Prostate gland (tissue), 2 donors: ENCODE results near the gene MRPL34. TPM values are rescaled to one million over a fixed set of nuclear protein-coding genes. Genes with fewer than 3 reads are reported as not detected.
A peak's percentile ranks its signal among the peaks of the same experiment; 100 is the strongest.

Experiments
- DNase-seq: peaks from one replicate; pipeline ENCODE4 v3.0.0-alpha.2; 2019; ENCODE audit warnings: low spot score
- H3K27ac ChIP-seq, 2 donors: fragments of 200-600 bp; sonication (generic); 2 replicates each; pipeline ENCODE4 v1.5.1; 2017 to 2019
- H3K27me3 ChIP-seq: fragments of 200-600 bp; sonication (generic); replicated peaks from 2 replicates; pipeline ENCODE4 v1.5.1; 2019; ENCODE audit not compliant: insufficient read depth
- H3K36me3 ChIP-seq, 2 donors: fragments of 200-600 bp; sonication (generic); 1 replicate in 1 of 2; 2 replicates in 1 of 2; pipeline versions ENCODE4 v1.5.1 to v1.8.1; 2017 to 2019
- H3K4me1 ChIP-seq: fragments of 200-600 bp; sonication (generic); replicated peaks from 2 replicates; pipeline ENCODE4 v1.5.1; 2019
- H3K4me3 ChIP-seq, 2 donors: fragments of 200-600 bp; sonication (generic); 2 replicates each; pipeline ENCODE4 v1.5.1; 2017 to 2019
- H3K9me3 ChIP-seq: fragments of 200-600 bp; sonication (generic); 2 replicates; pipeline ENCODE4 v1.5.1; 2017
- POLR2A ChIP-seq: fragments of 450-650 bp; IDR thresholded peaks from one replicate; pipeline ENCODE4 v1.6.1; 2016; ENCODE audit warnings: antibody characterized with exemption, mild to moderate bottlenecking
- POLR2AphosphoS5 ChIP-seq: sonication (generic); formaldehyde crosslinking; IDR thresholded peaks from one replicate; pipeline ENCODE4 v1.6.1; 2017; ENCODE audit warnings: antibody characterized with exemption
- WGBS: methylation state at CpG from one replicate; pipeline ENCODE4 v1.1.5; 2018; 5-methylcytosine and 5-hydroxymethylcytosine counted together
- intact Hi-C: fragments of 100-400 bp; cut with DNase I; formaldehyde crosslinking; loops from one replicate; pipeline ENCODE4 v1.14.2; 2022
- total RNA-seq, 2 donors: library from RNA; depleted of rRNA; stranded (reverse); fragments of >200 nt; gene quantifications; one replicate each; pipeline ENCODE4 v1.1.0, GENCODE V29; 2016
- TF ChIP-seq, protein P1 (sequence below), 4 experiments: fragments of 200-600 bp in 2 of 4; fragments of 450-650 bp in 2 of 4; sonication (generic) in 2 of 4; IDR thresholded peaks; 1 replicate in 3 of 4; 2 replicates in 1 of 4; pipeline ENCODE4 v1.5.1; 2016 to 2019; ENCODE audit warnings: antibody characterized with exemption in 4 of 4, mild to moderate bottlenecking in 2 of 4, moderate library complexity in 2 of 4

The MRPL34 gene
- total RNA-seq, 2 donors from 2014 or later = 157 to 169 TPM

DNA sequence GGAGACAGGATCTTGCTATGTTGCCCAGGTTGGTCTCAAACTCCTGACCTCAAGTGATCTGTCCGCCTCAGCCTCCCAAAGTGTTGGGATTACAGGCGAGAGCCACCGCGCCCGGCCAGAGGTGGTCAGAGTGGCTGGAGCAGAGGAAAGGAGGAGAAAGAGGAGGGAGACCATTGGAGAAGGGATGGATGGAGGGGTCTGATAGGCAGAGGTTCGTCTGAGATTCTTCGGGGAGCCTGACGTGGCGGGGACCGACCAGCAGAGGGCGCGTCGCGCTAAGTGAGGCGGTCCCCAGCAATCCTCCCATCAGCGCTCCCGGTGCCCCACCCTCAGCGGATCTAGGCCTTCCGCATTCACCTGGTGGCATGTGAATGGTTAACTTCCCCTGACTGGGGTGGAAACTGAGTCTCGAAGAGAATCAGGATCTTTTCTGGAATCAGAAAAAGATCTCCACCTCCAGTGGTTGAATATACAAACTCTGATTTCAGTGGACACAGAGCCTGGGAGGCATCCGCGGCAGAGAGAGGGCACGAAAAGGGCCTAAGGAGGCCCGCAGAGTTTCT lies 40.5 kb downstream of the MRPL34 start:
- WGBS = 19% methylated on average over 24 of the region's 24 CpGs
- DNase-seq = peak; percentile 60
- Histone ChIP-seq H3K27ac (no peak overlapping the region), H3K36me3 (no peaks in the 10 kb centered on the region), H3K27me3 (no peaks in the 10 kb centered on the region), H3K9me3 (no peaks in the 10 kb centered on the region), H3K4me1 (no peaks in the 10 kb centered on the region), H3K4me3 (no peak overlapping the region)
- TF ChIP-seq, protein P1, sequence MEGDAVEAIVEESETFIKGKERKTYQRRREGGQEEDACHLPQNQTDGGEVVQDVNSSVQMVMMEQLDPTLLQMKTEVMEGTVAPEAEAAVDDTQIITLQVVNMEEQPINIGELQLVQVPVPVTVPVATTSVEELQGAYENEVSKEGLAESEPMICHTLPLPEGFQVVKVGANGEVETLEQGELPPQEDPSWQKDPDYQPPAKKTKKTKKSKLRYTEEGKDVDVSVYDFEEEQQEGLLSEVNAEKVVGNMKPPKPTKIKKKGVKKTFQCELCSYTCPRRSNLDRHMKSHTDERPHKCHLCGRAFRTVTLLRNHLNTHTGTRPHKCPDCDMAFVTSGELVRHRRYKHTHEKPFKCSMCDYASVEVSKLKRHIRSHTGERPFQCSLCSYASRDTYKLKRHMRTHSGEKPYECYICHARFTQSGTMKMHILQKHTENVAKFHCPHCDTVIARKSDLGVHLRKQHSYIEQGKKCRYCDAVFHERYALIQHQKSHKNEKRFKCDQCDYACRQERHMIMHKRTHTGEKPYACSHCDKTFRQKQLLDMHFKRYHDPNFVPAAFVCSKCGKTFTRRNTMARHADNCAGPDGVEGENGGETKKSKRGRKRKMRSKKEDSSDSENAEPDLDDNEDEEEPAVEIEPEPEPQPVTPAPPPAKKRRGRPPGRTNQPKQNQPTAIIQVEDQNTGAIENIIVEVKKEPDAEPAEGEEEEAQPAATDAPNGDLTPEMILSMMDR (IDR thresholded peaks at IDR 0.05) = peak; percentile 83 to 92 (median 90)
- TF ChIP-seq POLR2A = no peak
- peak; percentile 13 for TF ChIP-seq POLR2AphosphoS5
- intact Hi-C loops = loop anchor here (2.0 to 5.0 kb wide), 2 partner anchors 39 to 121 kb away; no protein-coding TSS in a partner anchor

GRCh38 chr19:17347361-17347760 lies 41.7 kb downstream of the MRPL34 start:
- no peaks in the 10 kb centered on the region for H3K36me3 ChIP-seq
- H3K4me3 ChIP-seq = no peak overlapping the region
- no peak for DNase-seq
- no peaks in the 10 kb centered on the region for H3K4me1 ChIP-seq
- no peak for TF ChIP-seq POLR2AphosphoS5
- no peak overlapping the region for H3K27ac ChIP-seq
- 34% methylated on average over 6 of the region's 6 CpGs for WGBS
- H3K27me3 ChIP-seq = no peaks in the 10 kb centered on the region
- intact Hi-C loops = loop anchor here (2.0 to 5.0 kb wide), 2 partner anchors 37 to 120 kb away; no protein-coding TSS in a partner anchor
- no peaks in the 10 kb centered on the region for H3K9me3 ChIP-seq

- Histone ChIP-seq H3K36me3 (no peaks in the 10 kb centered on the region), H3K4me3 (no peak overlapping the region), H3K9me3 (no peaks in the 10 kb centered on the region), H3K27me3 (no peaks in the 10 kb centered on the region), H3K4me1 (no peaks in the 10 kb centered on the region), H3K27ac (no peak overlapping the region)
- DNase-seq = no peak
- 77% methylated on average over 2 of the region's 2 CpGs for WGBS
- intact Hi-C loops = loop anchor here (2.0 to 5.0 kb wide), 2 partner anchors 37 to 119 kb away; no protein-coding TSS in a partner anchor
- TF ChIP-seq, protein P1 (IDR thresholded peaks at IDR 0.05) = no peak
- TF ChIP-seq POLR2AphosphoS5 (no peak), POLR2A (no peak)
These were observed 42.2 kb downstream of the MRPL34 start for GRCh38 chr19:17347877-17348276.

DNA sequence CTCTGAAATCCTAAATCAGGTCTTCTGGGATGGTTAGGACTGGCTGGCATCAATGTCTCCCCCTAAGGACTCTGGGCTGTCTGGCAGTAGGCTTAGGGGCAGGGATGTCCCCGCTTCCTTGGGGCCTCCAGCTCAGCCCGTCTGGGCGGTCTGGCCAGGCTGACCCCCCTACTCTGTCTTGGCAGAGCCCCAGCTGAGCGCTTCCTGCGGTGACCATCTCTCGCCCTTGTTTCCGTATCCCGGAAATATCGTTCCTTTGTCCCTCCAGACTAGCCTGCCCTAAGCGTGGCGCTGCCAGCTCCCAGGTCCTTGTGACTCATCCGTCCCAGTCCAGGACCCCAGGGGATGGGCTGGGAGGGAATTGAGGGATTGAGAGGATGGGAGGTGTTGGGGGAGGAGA lies 43.0 kb downstream of the MRPL34 start:
- intact Hi-C loops = loop anchor here (5.0 kb wide), 1 partner anchor 119 kb away; no protein-coding TSS in a partner anchor
- no peak for DNase-seq
- no peaks in the 10 kb centered on the region for H3K9me3 ChIP-seq
- no peak overlapping the region for H3K4me3 ChIP-seq
- H3K27me3 ChIP-seq = no peaks in the 10 kb centered on the region
- no peak overlapping the region for H3K27ac ChIP-seq
- TF ChIP-seq, protein P1 (IDR thresholded peaks at IDR 0.05) = no peak
- TF ChIP-seq POLR2AphosphoS5 = no peak
- TF ChIP-seq POLR2A = no peak
- 1% methylated on average over 12 of the region's 12 CpGs for WGBS
- H3K4me1 ChIP-seq = no peaks in the 10 kb centered on the region
- H3K36me3 ChIP-seq = no peaks in the 10 kb centered on the region

- H3K9me3 ChIP-seq = no peaks in the 10 kb centered on the region
- TF ChIP-seq POLR2AphosphoS5 (no peak), POLR2A (no peak)
- TF ChIP-seq, protein P1 (IDR thresholded peaks at IDR 0.05) = no peak
- no peaks in the 10 kb centered on the region for H3K4me1 ChIP-seq
- H3K36me3 ChIP-seq = no peaks in the 10 kb centered on the region
- no peak overlapping the region for H3K27ac ChIP-seq
- H3K4me3 ChIP-seq = no peak overlapping the region
- intact Hi-C loops = no loop called here
- DNase-seq = no peak
- 92% methylated on average over 45 of the region's 45 CpGs for WGBS
- no peaks in the 10 kb centered on the region for H3K27me3 ChIP-seq
These were observed 46.3 kb downstream of the MRPL34 start for GRCh38 chr19:17351815-17352435.
